OCI-LY1 (cell line): Measurements from ENCODE around the gene ADAM12.

ENCODE experiments used
- EZH2 ChIP-seq: fragments of 200-600 bp; sonication (generic), shearing (Covaris generic); IDR thresholded peaks from 2 replicates; pipeline ENCODE4 v1.8.0; 2017; ENCODE audit warnings: borderline replicate concordance, mixed run types, mild to moderate bottlenecking, antibody characterized with exemption, low read length, moderate library complexity, mixed read lengths
- TF ChIP-seq, protein P1 (sequence below): fragments of 200-600 bp; sonication (generic), shearing (Covaris generic); IDR thresholded peaks from 2 replicates; pipeline ENCODE4 v1.5.1; 2017; ENCODE audit warnings: mild to moderate bottlenecking, antibody characterized with exemption, low read length, moderate library complexity, mixed read lengths

DNA sequence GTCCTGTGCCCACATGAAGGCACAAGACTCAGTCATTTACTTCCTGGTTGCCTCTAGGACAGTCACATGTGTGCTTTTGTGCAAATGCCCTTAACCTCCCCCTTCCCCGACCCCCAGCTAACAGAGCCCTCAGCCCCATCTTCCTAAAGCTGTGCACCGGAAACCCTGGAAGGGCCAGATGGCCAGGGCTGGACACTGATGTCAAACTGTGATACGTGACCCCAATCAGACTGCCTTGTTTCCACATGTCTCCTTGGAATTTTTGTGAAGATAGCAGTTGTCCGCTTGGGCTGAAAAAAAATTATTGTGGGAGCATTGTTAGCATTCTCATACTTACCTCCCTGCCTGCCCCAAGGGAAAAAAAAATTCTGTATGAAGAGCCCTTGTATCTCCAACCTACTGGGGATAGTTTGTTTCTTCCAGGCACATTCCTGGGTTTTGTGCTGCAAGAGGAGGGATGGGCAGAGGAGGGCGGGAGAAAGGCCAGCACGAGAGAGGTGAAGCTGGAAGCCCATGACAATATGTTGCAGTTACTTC lies 17.0 kb upstream of the ADAM12 start:
- TF ChIP-seq, protein P1, sequence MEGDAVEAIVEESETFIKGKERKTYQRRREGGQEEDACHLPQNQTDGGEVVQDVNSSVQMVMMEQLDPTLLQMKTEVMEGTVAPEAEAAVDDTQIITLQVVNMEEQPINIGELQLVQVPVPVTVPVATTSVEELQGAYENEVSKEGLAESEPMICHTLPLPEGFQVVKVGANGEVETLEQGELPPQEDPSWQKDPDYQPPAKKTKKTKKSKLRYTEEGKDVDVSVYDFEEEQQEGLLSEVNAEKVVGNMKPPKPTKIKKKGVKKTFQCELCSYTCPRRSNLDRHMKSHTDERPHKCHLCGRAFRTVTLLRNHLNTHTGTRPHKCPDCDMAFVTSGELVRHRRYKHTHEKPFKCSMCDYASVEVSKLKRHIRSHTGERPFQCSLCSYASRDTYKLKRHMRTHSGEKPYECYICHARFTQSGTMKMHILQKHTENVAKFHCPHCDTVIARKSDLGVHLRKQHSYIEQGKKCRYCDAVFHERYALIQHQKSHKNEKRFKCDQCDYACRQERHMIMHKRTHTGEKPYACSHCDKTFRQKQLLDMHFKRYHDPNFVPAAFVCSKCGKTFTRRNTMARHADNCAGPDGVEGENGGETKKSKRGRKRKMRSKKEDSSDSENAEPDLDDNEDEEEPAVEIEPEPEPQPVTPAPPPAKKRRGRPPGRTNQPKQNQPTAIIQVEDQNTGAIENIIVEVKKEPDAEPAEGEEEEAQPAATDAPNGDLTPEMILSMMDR = no peak
- no peak for TF ChIP-seq EZH2
